Measurements from ENCODE around the gene PPP1R13B. TPM values are rescaled to one million over a fixed set of nuclear protein-coding genes. Genes with fewer than 3 reads are reported as not detected.

PPP1R13B gene
- total and polyA plus RNA-seq, 12 donors = 9.6 to 42.4 (median 22.6) TPM

GRCh38 chr14:103830511-103831270 is 16.7 kb downstream of the PPP1R13B start:
- peaks cover 0 to 13% of the 10 kb centered on the region in 2 donors for H3K4me1 ChIP-seq (replicated peaks in 1 of 2)
- 94 to 97% (median 94%) methylated on average over 14 of the region's 14 CpGs for WGBS, 4 donors
- DNase-seq = peak in 1 of 7 donors; percentile 37
- no peaks in the 10 kb centered on the region for H3K9me3 ChIP-seq (replicated peaks in 1 of 3)
- TF ChIP-seq POLR2A (IDR thresholded peaks at IDR 0.05) (no peak), CTCF (IDR thresholded peaks at IDR 0.05) (no peak)
- intact Hi-C loops (cut with DNase I) = no loop called here
- H3K36me3 ChIP-seq (replicated peaks in 1 of 2) = no peaks in the 10 kb centered on the region
- H3K27ac ChIP-seq = no peak overlapping the region
- H3K4me3 ChIP-seq = no peak overlapping the region
- no peaks in the 10 kb centered on the region for H3K27me3 ChIP-seq

- Histone ChIP-seq H3K36me3 (replicated peaks in 1 of 2) (no peaks in the 10 kb centered on the region), H3K4me3 (no peak overlapping the region), H3K27me3 (no peaks in the 10 kb centered on the region), H3K27ac (peak overlapping the region in 2 of 5 donors; percentile 6 to 24), H3K9me3 (replicated peaks in 1 of 3) (no peaks in the 10 kb centered on the region), H3K4me1 (replicated peaks in 1 of 2) (peaks cover 0 to 24% of the 10 kb centered on the region in 2 donors)
- WGBS, 4 donors = 45 to 61% (median 58%) methylated on average over 9 of the region's 9 CpGs
- intact Hi-C loops (cut with DNase I) = no loop called here
- DNase-seq = peak; percentile 46 to 76 (median 67)
- TF ChIP-seq CTCF (IDR thresholded peaks at IDR 0.05) = no peak
- TF ChIP-seq POLR2A (IDR thresholded peaks at IDR 0.05) = no peak
These were observed 18.9 kb downstream of the PPP1R13B start for GRCh38 chr14:103828315-103828967.

- H3K4me1 ChIP-seq (replicated peaks in 1 of 2) = peaks cover 4 to 32% of the 10 kb centered on the region in 2 donors
- intact Hi-C loops (cut with DNase I) = no loop called here
- H3K27ac ChIP-seq = peak overlapping the region in 1 of 5 donors; percentile 7
- peak in 1 of 7 donors; percentile 3 for DNase-seq
- H3K27me3 ChIP-seq = no peaks in the 10 kb centered on the region
- H3K36me3 ChIP-seq (replicated peaks in 1 of 2) = no peaks in the 10 kb centered on the region
- H3K4me3 ChIP-seq = no peak overlapping the region
- TF ChIP-seq CTCF (IDR thresholded peaks at IDR 0.05) = no peak
- TF ChIP-seq POLR2A (IDR thresholded peaks at IDR 0.05) = no peak
- WGBS, 4 donors = 44 to 59% (median 48%) methylated on average over 3 of the region's 3 CpGs
- no peaks in the 10 kb centered on the region for H3K9me3 ChIP-seq (replicated peaks in 1 of 3)
These were observed 22.3 kb downstream of the PPP1R13B start for GRCh38 chr14:103825101-103825500.

- H3K9me3 ChIP-seq (replicated peaks in 1 of 3) = no peaks in the 10 kb centered on the region
- no peak for TF ChIP-seq POLR2A (IDR thresholded peaks at IDR 0.05)
- TF ChIP-seq CTCF (IDR thresholded peaks at IDR 0.05) = no peak
- H3K27ac ChIP-seq = no peak overlapping the region
- intact Hi-C loops (cut with DNase I) = no loop called here
- H3K36me3 ChIP-seq (replicated peaks in 1 of 2) = no peaks in the 10 kb centered on the region
- H3K27me3 ChIP-seq = no peaks in the 10 kb centered on the region
- no peak for DNase-seq
- H3K4me3 ChIP-seq = no peak overlapping the region
- peaks cover 18 to 50% of the 10 kb centered on the region in 2 donors for H3K4me1 ChIP-seq (replicated peaks in 1 of 2)
- WGBS, 4 donors = 43 to 64% (median 60%) methylated on average over 1 of the region's 1 CpG
These were observed 26.5 kb downstream of the PPP1R13B start for GRCh38 chr14:103820908-103821307.

All from adrenal gland (tissue), 12 donors.